ENCODE measurements around the gene SRRT.

Gene SRRT

DNA sequence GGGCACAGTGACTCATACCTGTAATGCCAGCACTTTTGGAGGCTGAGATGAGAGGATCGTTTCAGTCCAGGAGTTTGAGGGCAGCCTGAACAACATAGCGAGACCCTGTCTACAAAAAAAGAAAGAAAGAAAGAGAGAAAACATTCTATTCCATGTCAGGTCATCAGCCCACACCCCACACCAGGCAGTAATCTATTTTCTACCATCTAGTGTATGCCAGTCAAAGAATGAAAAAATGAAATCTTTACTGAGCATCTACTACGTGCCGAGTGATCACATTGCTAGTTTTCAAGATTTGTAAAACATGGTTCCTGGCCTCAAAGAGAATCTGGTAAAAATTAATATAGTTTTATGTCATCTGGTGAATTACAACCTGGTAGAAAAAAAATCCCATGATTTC, 44.5 kb upstream of the SRRT start:
- TF ChIP-seq, protein P1, sequence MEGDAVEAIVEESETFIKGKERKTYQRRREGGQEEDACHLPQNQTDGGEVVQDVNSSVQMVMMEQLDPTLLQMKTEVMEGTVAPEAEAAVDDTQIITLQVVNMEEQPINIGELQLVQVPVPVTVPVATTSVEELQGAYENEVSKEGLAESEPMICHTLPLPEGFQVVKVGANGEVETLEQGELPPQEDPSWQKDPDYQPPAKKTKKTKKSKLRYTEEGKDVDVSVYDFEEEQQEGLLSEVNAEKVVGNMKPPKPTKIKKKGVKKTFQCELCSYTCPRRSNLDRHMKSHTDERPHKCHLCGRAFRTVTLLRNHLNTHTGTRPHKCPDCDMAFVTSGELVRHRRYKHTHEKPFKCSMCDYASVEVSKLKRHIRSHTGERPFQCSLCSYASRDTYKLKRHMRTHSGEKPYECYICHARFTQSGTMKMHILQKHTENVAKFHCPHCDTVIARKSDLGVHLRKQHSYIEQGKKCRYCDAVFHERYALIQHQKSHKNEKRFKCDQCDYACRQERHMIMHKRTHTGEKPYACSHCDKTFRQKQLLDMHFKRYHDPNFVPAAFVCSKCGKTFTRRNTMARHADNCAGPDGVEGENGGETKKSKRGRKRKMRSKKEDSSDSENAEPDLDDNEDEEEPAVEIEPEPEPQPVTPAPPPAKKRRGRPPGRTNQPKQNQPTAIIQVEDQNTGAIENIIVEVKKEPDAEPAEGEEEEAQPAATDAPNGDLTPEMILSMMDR (conservative IDR thresholded peaks at IDR 0.05; ENCODE audit: low read length), result no peak
- no peak overlapping the region for H3K4me3 ChIP-seq (ENCODE audit: low read length)
- DNase-seq (ENCODE audit: low read depth), result no peak

DNA sequence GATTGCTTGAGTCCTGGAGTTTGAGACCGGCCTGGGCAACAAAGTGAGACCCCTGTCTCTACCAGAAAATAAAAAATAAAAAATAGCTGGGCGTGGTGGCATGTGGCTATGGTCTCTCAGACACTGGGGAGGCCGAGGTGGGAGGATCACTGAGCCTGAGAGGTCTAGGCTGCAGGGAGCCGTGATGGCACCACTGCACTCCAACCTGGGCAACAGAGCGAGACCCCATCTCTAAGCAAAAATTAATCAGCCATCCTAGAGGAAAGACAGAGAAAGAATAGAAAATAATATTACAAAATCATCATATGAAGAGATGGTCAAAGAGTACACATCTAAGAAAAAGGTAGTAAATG, 42.6 kb upstream of the SRRT start:
- TF ChIP-seq, protein P1 (conservative IDR thresholded peaks at IDR 0.05; ENCODE audit: low read length), result no peak
- no peak for DNase-seq (ENCODE audit: low read depth)
- H3K4me3 ChIP-seq (ENCODE audit: low read length), result no peak overlapping the region

DNA sequence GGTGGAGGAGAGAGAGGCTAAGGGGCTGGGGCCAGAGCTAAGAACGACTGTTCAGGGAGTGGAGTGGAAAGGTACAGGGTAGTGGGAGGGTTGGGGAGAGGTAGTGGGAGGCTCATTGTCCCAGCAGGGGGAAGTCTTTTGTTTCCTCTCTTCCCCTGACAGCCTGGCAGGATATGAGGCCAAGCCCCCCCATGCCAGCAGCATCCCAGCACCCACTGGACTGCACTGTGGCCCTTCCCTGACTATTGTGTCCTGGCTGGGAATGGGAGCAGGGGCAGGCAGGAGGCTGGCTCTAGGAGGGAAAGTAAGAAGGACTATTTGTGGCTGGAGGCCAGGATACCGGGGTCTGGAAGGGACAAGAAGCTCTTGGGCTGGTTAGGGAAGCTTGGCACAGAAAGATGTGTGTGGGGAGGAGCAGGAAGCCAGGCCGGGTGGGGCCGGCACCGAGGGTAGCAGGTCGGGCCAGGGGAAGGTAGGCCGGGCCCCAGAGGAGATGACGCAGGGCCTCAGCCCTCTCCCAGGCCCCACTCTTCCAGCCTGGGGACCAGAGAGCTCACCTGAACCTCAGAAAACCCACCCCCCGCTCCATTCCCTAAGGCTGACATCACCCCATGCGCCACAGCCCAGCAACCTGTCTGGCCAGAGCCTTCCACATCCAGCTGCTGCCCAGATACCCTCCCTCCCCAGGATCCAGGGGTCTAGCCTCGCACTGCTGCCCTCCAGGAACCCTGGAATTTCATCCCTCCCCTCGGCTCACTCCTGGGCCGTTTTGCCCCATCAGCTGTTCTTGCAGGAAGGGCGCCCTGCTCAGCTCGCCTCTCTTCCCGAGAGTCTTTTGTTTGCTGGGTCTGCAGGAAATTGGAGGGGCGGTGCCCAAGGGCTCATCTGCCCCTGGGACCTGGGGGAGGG, 38.7 kb upstream of the SRRT start:
- no peak for DNase-seq (ENCODE audit: low read depth)
- TF ChIP-seq, protein P1 (conservative IDR thresholded peaks at IDR 0.05; ENCODE audit: low read length), result no peak
- H3K4me3 ChIP-seq (ENCODE audit: low read length), result no peak overlapping the region

DNA sequence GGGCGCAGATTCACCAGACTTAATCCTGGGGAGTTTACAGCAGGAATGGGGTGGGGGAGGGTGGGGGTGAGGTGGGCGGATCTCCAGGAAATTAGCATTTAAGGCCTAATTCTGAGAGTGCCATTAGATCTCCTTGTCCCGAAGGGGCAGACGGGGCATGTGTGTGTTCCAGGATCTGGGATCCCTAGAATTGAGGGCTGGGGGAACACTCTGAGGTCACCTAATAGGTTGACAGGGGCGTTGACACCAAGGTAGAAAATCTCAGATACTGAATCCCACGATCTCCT, 38.1 kb upstream of the SRRT start:
- DNase-seq (ENCODE audit: low read depth), result no peak
- TF ChIP-seq, protein P1 (conservative IDR thresholded peaks at IDR 0.05; ENCODE audit: low read length), result no peak
- peak overlapping the region; percentile 58; the same call in 1 of the 2 replicates for H3K4me3 ChIP-seq (ENCODE audit: low read length)

DNA sequence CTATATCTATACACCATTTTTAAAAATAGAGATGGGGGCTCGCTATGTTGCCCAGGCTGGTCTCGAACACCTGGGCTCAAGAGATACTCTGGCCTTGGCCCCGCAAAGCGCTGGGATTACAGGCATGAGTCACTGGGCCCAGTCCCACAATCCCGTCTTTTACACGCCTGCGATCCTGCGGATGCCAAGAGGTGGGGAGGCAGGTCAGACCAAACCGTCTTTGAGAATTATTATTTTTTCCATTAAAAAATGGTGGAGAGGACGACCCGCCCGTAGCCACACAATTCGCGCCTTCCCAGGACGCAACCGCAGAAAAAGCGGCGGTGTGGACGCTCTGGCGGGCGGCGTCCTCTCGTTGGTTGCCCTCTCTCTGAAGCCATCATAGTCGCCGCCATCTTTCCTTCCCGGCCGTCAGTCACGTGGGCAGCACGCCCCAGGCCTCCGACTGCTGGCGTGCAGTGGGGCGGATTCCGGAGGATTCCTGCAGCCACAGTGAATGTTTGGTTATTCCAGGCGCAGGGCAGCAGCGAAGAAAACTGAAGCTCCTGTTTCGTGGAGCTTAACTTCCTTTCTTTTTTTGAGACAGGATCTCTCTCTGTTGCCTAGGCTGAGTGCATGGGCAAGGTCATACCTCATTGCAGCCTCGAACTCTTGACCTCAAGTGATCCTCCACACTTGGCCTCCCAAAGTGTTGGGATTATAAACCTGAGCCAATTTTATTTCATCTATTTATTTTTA, 37.6 kb upstream of the SRRT start:
- peak overlapping the region; percentile 58 for H3K4me3 ChIP-seq (ENCODE audit: low read length)
- DNase-seq (ENCODE audit: low read depth), result peak; percentile 90

DNA sequence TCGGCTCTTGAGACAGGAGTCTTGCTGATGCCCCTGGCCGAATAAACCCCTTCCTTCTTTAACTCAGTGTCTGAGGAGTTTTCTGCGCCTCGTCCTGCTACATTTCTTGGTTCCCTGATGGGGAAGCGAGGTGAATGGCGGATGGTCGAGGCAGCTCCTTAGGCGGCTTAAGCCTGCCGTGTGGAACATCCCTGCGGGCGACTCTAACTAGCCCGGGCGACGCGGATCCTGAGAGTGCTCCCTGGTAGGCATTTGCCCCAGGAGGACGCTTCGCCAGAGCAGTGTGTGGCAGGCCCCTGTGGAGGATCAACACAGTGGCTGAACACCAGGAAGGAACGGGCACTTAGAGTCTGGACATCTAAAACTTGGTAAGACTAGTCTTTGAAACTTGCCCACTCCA, 35.5 kb upstream of the SRRT start:
- no peak overlapping the region for H3K4me3 ChIP-seq (ENCODE audit: low read length)
- no peak for DNase-seq (ENCODE audit: low read depth)
- TF ChIP-seq, protein P1 (conservative IDR thresholded peaks at IDR 0.05; ENCODE audit: low read length), result no peak

More for the DNA sequence above, 37.6 kb upstream of the SRRT start:
- TF ChIP-seq, protein P1 (conservative IDR thresholded peaks at IDR 0.05; ENCODE audit: low read length), result no peak
